OCI-LY7 (cell line): Measurements from ENCODE around the gene MAST2. TPM values are rescaled to one million over a fixed set of nuclear protein-coding genes. Genes with fewer than 3 reads are reported as not detected.
A peak's percentile ranks its signal among the peaks of the same experiment; 100 is the strongest.

Experiments used
- BruUV-seq: library from RNA; stranded (reverse); fragments of 400-500 nt; replicated peaks from 2 replicates; lab custom pipeline; 2021; lab: Mats Ljungman, UMichigan
- CTCF ChIA-PET: fragments of 300-600 bp; sonication (Branson Sonifier 250); formaldehyde crosslinking; loops from one replicate; lab custom pipeline; 2022; ENCODE audit warnings: antibody characterized with exemption; ENCODE audit not compliant: unreplicated experiment; lab: Charles Lee
- POLR2A ChIA-PET: fragments of 300-600 bp; sonication (Branson Sonifier 250); formaldehyde crosslinking; loops from one replicate; lab custom pipeline; 2022; ENCODE audit warnings: antibody characterized with exemption; lab: Charles Lee
- DNase-seq: peaks from one replicate; pipeline ENCODE4 v3.0.0-alpha.2; 2015; ENCODE audit warnings: low spot score
- H2AFZ ChIP-seq: fragments of 200-600 bp; sonication (generic), shearing (Covaris generic); 2 replicates; pipeline ENCODE4 v1.6.1; 2014; ENCODE audit warnings: mild to moderate bottlenecking, antibody characterized with exemption, low read length, moderate library complexity
- H3K27ac ChIP-seq: fragments of 200-600 bp; sonication (generic); 2 replicates; pipeline ENCODE4 v1.5.1; 2014; ENCODE audit warnings: mixed run types, low read depth, mild to moderate bottlenecking, moderate library complexity, low read length, inconsistent platforms; ENCODE audit not compliant: poor library complexity, severe bottlenecking
- H3K36me3 ChIP-seq: fragments of 200-600 bp; sonication (generic); 2 replicates; pipeline ENCODE4 v1.6.1; 2014; ENCODE audit warnings: mild to moderate bottlenecking, antibody characterized with exemption, low read length, moderate library complexity, mixed read lengths; ENCODE audit not compliant: insufficient read depth
- H3K4me1 ChIP-seq: fragments of 200-600 bp; sonication (generic); 2 replicates; pipeline ENCODE4 v1.5.1; 2014; ENCODE audit warnings: mild to moderate bottlenecking, low read length; ENCODE audit not compliant: insufficient read depth, poor library complexity, severe bottlenecking
- H3K4me2 ChIP-seq: fragments of 200-600 bp; sonication (generic); 2 replicates; pipeline ENCODE4 v1.6.1; 2014; ENCODE audit warnings: mild to moderate bottlenecking, low read length
- H3K4me3 ChIP-seq: fragments of 200-600 bp; sonication (generic); 2 replicates; pipeline ENCODE4 v1.5.1; 2014; ENCODE audit warnings: mild to moderate bottlenecking, low read depth, low read length; ENCODE audit not compliant: poor library complexity, severe bottlenecking
- H3K79me2 ChIP-seq: fragments of 200-600 bp; sonication (generic); 2 replicates; pipeline ENCODE4 v1.6.1; 2016; ENCODE audit warnings: low read depth, mild to moderate bottlenecking, low read length, moderate library complexity, mixed read lengths; ENCODE audit not compliant: insufficient read depth
- H3K9me2 ChIP-seq: fragments of 200-600 bp; sonication (generic); 2 replicates; pipeline ENCODE4 v1.6.1; 2016; ENCODE audit warnings: mild to moderate bottlenecking, low read length, mixed read lengths; ENCODE audit not compliant: insufficient read depth
- H3K9me3 ChIP-seq: fragments of 200-600 bp; sonication (generic); 2 replicates; pipeline ENCODE4 v1.6.1; 2014; ENCODE audit warnings: mild to moderate bottlenecking, mixed run types, low read length, mixed read lengths
- H4K20me1 ChIP-seq: fragments of 200-600 bp; sonication (generic); 2 replicates; pipeline ENCODE4 v1.6.1; 2014; ENCODE audit warnings: mild to moderate bottlenecking, antibody characterized with exemption, low read length, moderate library complexity, mixed read lengths; ENCODE audit not compliant: insufficient read depth
- CTCF ChIP-seq: fragments of 200-600 bp; sonication (generic); conservative IDR thresholded peaks from 2 replicates; pipeline ENCODE4 v1.5.1; 2014; ENCODE audit warnings: mild to moderate bottlenecking, antibody characterized with exemption, low read length, moderate library complexity, mixed read lengths
- EZH2phosphoT487 ChIP-seq: fragments of 200-600 bp; sonication (generic); IDR thresholded peaks from 2 replicates; pipeline ENCODE4 v1.6.1; 2018; ENCODE audit warnings: low read depth, borderline replicate concordance, mild to moderate bottlenecking, mixed run types, antibody characterized with exemption, low read length, moderate library complexity, mixed read lengths
- intact Hi-C: fragments of 100-400 bp; cut with micrococcal nuclease; formaldehyde crosslinking; loops from one replicate; pipeline ENCODE4 v1.10.0; 2022; ENCODE audit not compliant: unreplicated experiment
- total RNA-seq, 2 experiments: library from RNA; depleted of rRNA in 1 of 2; stranded (reverse); fragments of >200 nt in 1 of 2; shearing (Covaris generic) in 1 of 2; gene quantifications; 2 replicates each; pipeline ENCODE4 v1.2.3, GENCODE V29; 2014 to 2022

The MAST2 gene
- total RNA-seq, 2 experiments from 2014 or later = 32.1 to 67.2 TPM

GRCh38 chr1:45862008-45862407 lies 58.6 kb downstream of the MAST2 start:
- peaks cover 22% of the 10 kb centered on the region; the same call in 1 of the 2 replicates for H4K20me1 ChIP-seq
- ChIA-PET POLR2A (interaction anchor here (0.7 to 1.4 kb wide), 2 partner anchors 12 to 31 kb away, joined by 3 read pairs; no protein-coding TSS in a partner anchor), CTCF (no interaction called here)
- H3K4me2 ChIP-seq = peak overlapping the region; percentile 70
- H3K79me2 ChIP-seq = peaks cover 72% of the 10 kb centered on the region
- H3K9me2 ChIP-seq = no peaks in the 10 kb centered on the region
- H3K9me3 ChIP-seq = peaks cover 4% of the 10 kb centered on the region; the same call in 1 of the 2 replicates
- no peak overlapping the region for H3K27ac ChIP-seq
- DNase-seq = no peak
- intact Hi-C loops = no loop called here
- no peak overlapping the region for H2AFZ ChIP-seq
- no TSS peak for BruUV-seq
- no peak for TF ChIP-seq CTCF
- no peak for TF ChIP-seq EZH2phosphoT487
- no peak overlapping the region for H3K4me3 ChIP-seq
- peaks cover 5% of the 10 kb centered on the region for H3K36me3 ChIP-seq
- peaks cover 47% of the 10 kb centered on the region for H3K4me1 ChIP-seq

GRCh38 chr1:45863218-45863617 lies 59.8 kb downstream of the MAST2 start:
- Histone ChIP-seq H3K9me2 (no peaks in the 10 kb centered on the region), H3K4me3 (peak overlapping the region; percentile 27), H3K9me3 (peaks cover 4% of the 10 kb centered on the region; the same call in 1 of the 2 replicates), H2AFZ (no peak overlapping the region; the same call in 1 of the 2 replicates), H3K79me2 (peaks cover 72% of the 10 kb centered on the region), H3K4me1 (peaks cover 56% of the 10 kb centered on the region), H3K36me3 (no peaks in the 10 kb centered on the region; the same call in 1 of the 2 replicates), H3K27ac (peak overlapping the region; percentile 50), H3K4me2 (peak overlapping the region; percentile 70), H4K20me1 (peaks cover 22% of the 10 kb centered on the region; the same call in 1 of the 2 replicates)
- ChIA-PET CTCF (interaction anchor here (1.2 to 2.0 kb wide), 2 partner anchors 9 to 176 kb away, joined by 4 to 5 read pairs; partner anchors contain the start of gene GPBP1L1), POLR2A (interaction anchor here (0.5 to 1.4 kb wide), 14 partner anchors 9 to 477 kb away, joined by 3 to 5 read pairs (median 4); no protein-coding TSS in a partner anchor)
- DNase-seq = no peak
- BruUV-seq = no TSS peak
- no peak for TF ChIP-seq EZH2phosphoT487
- TF ChIP-seq CTCF = no peak
- intact Hi-C loops = no loop called here
